Measurements from ENCODE around the gene CYB561A3. TPM values are rescaled to one million over a fixed set of nuclear protein-coding genes. Genes with fewer than 3 reads are reported as not detected.

The CYB561A3 gene
- total and polyA plus RNA-seq, 2 of the 13 experiments (the other 11 are each of a cell fraction or from before 2014, with no cell fraction given): 11.4 to 14.9 TPM

- TF ChIP-seq ZNF687 (CRISPR knock-in tag; IDR thresholded peaks at IDR 0.05): peak; percentile 97
- no peak for TF ChIP-seq CENPX (CRISPR knock-in tag; IDR thresholded peaks at IDR 0.05)
- TF ChIP-seq FOSL1 (CRISPR knock-in tag; IDR thresholded peaks at IDR 0.05; ENCODE audit: borderline replicate concordance): 0 out of 2 replicates have a peak, but pooled peaks have one; percentile 2
- TF ChIP-seq TRIM24 (CRISPR knock-in tag; IDR thresholded peaks at IDR 0.05): no peak
- no peak for TF ChIP-seq PBX3 (CRISPR knock-in tag; IDR thresholded peaks at IDR 0.05; ENCODE audit: borderline replicate concordance)
- peak; percentile 28; the same call in 1 of the 2 replicates for TF ChIP-seq XBP1 (CRISPR knock-in tag; IDR thresholded peaks at IDR 0.05)
- no peak for TF ChIP-seq ZNF569 (CRISPR knock-in tag; IDR thresholded peaks at IDR 0.05; ENCODE audit: borderline replicate concordance)
- TF ChIP-seq SNAI1 (CRISPR knock-in tag; IDR thresholded peaks at IDR 0.05; ENCODE audit: borderline replicate concordance): 0 out of 2 replicates have a peak, but pooled peaks have one; percentile 51
- TF ChIP-seq SNAPC2 (CRISPR knock-in tag; IDR thresholded peaks at IDR 0.05): 0 out of 2 replicates have a peak, but pooled peaks have one; percentile 22
- TF ChIP-seq SOX6 (IDR thresholded peaks at IDR 0.05): no peak
- TF ChIP-seq SOX6 (CRISPR knock-in tag; IDR thresholded peaks at IDR 0.05): peak; percentile 42
- TF ChIP-seq SMYD3 (CRISPR knock-in tag; IDR thresholded peaks at IDR 0.05): peak; percentile 49; the same call in 1 of the 2 replicates
- peak; percentile 85 for TF ChIP-seq IRX3 (CRISPR knock-in tag; IDR thresholded peaks at IDR 0.05; ENCODE audit: borderline replicate concordance, low read depth)
- 0 out of 2 replicates have a peak, but pooled peaks have one; percentile 15 for TF ChIP-seq SOX5 (CRISPR knock-in tag; IDR thresholded peaks at IDR 0.05; ENCODE audit: borderline replicate concordance)
- no peak for TF ChIP-seq ZBTB14 (CRISPR knock-in tag; IDR thresholded peaks at IDR 0.05)
- peak; percentile 86 for TF ChIP-seq BORCS8-MEF2B (CRISPR knock-in tag; IDR thresholded peaks at IDR 0.05)
- TF ChIP-seq ZNF431 (CRISPR knock-in tag; IDR thresholded peaks at IDR 0.05; ENCODE audit: borderline replicate concordance, low read depth): peak; percentile 66; the same call in 1 of the 2 replicates
- TF ChIP-seq TEAD2 (CRISPR knock-in tag; IDR thresholded peaks at IDR 0.05): no peak
- TF ChIP-seq, protein P1, sequence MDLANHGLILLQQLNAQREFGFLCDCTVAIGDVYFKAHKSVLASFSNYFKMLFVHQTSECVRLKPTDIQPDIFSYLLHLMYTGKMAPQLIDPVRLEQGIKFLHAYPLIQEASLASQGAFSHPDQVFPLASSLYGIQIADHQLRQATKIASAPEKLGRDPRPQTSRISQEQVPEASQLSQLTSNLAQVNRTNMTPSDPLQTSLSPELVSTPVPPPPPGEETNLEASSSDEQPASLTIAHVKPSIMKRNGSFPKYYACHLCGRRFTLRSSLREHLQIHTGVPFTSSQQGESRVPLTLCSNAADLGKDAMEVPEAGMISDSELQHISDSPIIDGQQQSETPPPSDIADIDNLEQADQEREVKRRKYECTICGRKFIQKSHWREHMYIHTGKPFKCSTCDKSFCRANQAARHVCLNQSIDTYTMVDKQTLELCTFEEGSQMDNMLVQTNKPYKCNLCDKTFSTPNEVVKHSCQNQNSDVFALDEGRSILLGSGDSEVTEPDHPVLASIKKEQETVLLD (CRISPR knock-in tag; IDR thresholded peaks at IDR 0.05; ENCODE audit: low read depth): peak; percentile 82; the same call in 1 of the 2 replicates
- TF ChIP-seq ZNF468 (CRISPR knock-in tag; IDR thresholded peaks at IDR 0.05): no peak
- no peak for TF ChIP-seq ZNF629 (CRISPR knock-in tag; conservative IDR thresholded peaks at IDR 0.05)
- peak; percentile 68 for TF ChIP-seq ZNF781 (CRISPR knock-in tag; IDR thresholded peaks at IDR 0.05; ENCODE audit: borderline replicate concordance, not compliant biosample characterization)
Measured at GRCh38 chr11:61332797-61333549, 28.7 kb downstream of the CYB561A3 start, which contains the start of the genes DDB1 and TKFC (continued).

Data from HepG2 (cell line).